NOMO-1 (cell line): ENCODE measurements around the gene ZNF189.

Source experiments
- DNase-seq, 2 experiments: peaks; one replicate each; lab custom pipeline; 2025; ENCODE audit not compliant: unreplicated experiment in 2 of 2; lab: John Stamatoyannopoulos, UW

The ZNF189 gene

DNA sequence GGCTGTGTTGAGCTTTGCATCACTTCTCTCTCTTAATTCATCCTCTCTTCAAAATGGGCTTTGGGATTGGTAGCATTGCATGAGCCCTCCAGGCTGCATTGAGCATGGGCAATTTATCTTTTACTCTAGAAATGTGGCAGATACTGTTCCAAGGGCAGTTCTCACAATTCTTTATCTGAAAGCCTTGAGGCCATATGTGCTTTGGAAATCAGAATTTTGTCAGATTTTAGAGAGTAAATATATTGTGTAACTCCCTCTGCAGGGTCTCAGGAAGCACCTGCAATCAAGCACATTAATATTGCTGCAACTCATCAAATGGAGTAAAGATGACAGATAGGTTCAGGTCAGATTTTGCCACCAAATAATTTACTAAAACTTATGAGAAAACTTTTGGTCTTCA, 19.3 kb downstream of the ZNF189 start:
- no peak for DNase-seq

DNA sequence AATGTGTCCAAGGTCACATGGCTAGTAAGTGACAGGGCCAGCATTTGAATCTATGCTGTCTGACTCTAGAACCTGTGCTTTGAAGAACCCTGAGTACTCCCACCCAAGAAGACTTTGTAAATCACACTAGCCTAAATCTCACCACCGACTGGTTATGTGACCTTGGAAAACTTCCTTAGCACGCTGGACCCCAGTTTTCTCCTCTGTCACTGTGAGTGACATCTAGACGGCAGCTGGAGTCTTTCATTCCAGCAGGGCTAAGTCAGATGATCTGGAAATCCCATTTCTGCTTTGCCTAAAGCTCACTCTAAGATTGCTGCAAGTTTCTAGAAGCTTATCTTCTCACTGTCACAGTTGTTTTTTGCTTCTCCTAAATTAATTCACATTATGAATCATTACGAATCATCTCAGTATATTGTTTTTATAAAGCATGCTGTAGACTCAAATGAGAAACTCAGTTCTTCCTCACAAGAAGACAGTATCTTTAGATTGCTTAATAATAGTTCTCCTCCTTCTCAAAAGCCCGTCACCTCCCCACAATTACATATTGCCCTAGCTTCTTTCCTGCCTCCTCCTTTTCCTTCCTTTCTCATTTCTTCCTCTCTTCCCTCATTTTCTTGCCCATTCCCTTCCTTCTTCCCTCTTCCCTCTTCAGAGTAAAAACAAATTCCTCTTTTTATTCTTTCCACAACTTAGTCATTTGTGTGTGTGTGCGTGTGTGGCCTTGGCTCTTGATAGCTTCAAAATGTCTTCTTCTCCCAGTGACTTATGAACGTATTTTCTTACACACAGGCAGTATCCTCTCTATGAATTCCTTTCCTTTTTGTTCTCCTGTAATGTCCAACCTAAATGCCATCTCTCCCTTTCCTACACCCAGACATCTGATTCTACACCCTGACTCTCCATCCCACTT, 20.1 kb downstream of the ZNF189 start:
- DNase-seq, result no peak

DNA sequence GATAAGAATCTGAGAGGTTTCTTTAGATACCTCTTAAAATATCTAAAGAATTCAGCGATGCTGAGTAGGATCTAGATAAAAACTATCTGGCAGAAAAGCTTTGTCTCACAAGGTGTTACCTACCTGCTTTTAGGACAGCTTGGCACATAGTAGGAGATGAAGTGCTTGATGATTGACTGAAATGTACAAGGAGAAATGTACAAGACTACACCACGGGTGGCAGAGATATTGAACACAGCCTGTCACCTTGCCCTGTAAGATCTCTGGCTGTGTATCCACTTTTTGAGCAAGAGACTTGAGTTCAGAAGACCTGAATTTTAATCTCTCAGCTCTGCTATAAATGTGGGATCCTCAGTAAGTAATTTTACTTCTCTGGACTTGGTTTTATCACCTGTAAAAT, 21.2 kb downstream of the ZNF189 start:
- no peak for DNase-seq

DNA sequence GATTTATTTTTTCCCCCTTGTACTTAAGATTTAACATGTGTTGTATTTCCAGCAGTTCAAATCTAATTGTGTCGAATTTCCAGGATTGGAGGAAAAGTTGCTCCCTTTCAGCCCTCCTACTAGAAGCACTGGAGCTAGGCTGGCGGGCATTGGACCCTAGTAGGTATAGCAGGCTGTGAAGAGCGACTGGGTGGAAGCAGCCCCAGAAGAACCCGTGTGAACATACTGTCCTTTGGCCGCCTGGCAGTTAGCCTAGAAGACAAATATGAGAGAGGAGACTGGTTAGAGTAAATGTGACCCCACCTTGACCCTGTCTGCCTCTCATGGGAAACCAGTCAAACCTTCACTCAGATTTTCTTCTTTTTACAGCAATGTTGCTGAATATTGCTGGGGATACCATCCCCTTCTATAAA, 23.0 kb downstream of the ZNF189 start:
- no peak for DNase-seq

GRCh38 chr9:101427358-101427757, 28.7 kb downstream of the ZNF189 start:
- DNase-seq, result no peak

DNA sequence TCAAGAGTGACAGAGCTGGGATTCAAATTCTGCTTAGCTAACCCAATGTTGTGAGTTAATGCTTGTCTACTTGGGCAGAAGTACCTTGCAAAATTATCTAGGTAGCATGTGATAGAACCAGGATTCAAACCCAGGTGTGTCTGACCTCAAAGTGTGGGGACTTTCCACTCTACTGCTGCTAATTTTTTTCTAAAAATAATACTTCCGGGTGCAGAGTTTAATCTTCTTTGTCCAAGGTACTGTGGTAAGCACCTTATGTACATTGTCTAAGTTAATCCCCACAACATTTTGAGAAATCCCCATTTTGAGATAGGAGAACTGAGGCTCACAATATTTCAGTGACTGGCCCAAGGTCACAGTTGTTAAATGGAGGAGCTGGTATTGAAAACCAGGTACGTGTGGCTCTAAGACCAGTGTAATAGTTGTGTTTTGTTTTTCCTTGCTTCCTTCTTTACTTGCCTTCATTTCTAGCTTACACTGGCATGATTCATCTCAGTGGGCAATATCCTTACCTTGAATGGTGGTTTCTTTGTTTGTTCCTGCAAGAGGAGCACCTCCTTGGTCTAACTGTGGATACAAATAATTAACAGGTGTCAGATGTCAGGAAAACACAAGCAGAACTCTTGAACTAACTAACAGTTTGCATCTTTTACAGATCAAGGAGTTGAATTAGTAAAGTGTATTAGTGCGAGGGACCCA, 29.5 kb downstream of the ZNF189 start:
- DNase-seq, result no peak

GRCh38 chr9:101428909-101429308, 30.3 kb downstream of the ZNF189 start:
- DNase-seq, result no peak

DNA sequence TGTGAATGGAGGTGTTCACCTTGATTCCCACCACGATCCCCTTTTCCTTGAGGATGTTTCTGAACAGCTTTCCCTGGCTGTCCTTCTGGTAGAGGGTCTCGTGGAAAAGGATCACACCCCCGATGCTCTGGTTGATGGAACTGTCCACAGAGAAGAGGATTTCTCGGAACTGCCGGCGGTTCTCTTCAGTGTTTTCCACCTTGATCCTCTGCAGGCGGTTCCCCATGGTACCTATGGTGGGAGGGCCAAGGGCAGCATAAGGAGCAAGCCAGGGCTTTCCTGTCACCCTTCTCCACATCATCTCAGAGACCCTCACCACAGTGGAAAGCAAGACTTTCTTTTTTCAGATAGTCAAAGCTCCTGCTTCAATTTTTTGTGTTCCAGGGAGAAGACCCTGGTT, 31.1 kb downstream of the ZNF189 start:
- DNase-seq, result no peak

GRCh38 chr9:101432171-101432570, 33.5 kb downstream of the ZNF189 start:
- no peak for DNase-seq

DNA sequence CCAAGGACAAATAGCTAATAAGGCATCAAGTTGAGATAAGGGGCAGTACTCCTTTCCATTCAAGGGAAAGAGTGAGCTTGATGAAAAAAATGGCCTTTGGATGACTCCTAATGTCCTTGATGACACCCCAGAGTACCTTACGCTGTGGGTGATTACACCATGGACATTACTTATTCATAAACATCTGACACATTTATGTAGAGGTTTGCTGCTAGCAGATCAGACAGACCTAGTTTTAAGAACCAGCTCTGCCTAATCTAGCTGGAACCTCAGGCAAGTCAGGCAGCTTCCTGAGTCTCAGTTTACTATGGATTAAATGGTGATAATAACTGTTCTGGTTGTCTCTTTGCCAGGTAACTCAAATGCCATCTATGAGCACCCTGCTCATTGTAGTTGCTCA, 34.1 kb downstream of the ZNF189 start:
- DNase-seq, result no peak

DNA sequence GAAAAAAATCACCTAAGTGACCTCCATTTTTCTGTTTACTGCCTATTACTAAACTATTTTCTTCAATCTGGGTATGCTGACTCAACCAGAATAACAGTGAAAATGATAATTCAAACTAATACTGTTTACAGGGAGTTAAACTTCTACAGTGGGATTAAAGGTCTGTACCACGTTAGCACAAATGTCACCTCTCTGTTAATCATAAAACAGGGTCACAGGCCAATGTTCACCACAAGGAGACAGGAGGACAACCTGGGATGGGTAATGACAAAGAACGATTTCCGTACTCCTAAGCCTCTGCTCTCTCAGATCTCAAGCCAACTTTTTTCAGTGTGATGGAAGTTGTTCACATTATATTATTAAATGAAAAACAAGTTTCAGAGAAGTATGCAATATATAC, 34.6 kb downstream of the ZNF189 start:
- DNase-seq, result no peak

DNA sequence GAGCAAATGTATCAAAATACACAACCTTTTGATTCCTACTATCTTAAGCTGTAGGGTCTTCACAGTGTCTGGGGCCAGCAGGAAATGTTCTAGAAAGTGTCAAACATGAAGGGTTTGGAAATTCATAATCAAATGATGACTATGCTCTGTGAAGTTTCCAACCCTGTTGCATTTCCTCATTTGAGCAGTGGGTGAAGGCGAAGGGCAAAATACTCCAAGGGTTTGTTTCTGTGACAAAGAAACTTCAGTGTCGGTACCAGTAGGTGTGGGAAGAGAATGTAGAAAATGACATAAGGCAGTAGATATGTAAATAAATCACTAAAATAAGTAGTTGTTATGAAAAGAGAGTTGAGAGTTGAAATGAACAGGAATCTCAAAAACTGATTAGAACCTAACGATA, 36.3 kb downstream of the ZNF189 start:
- DNase-seq, result no peak

GRCh38 chr9:101435601-101436079, 37.0 kb downstream of the ZNF189 start, which contains the start of gene ALDOB:
ALDOB (minus strand) TSS chr9:101435774; CDS start chr9:101430887, 4,887 bp downstream.
- DNase-seq, result no peak

DNA sequence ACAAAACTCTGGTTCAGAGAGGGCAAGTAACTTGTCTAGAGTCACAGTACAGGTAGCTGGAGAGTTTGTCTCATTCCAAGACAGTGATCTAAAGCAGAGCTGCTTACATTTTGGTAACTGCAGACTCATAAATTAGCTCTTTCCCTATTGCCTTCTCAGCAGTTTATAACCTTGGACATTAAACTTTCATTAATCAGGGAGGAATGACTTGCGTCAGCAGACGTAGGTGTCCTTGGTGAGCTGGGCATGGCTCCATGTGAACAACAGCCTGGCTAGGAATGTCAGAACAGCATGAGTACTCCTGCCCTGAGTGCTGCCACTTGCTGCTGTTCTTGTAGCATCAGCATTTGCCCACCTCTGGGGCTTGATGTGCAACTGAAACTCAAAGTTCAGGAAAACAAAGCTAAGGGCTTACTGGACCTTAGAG, 39.2 kb downstream of the ZNF189 start:
- no peak for DNase-seq

GRCh38 chr9:101438523-101438922, 39.9 kb downstream of the ZNF189 start:
- no peak for DNase-seq

DNA sequence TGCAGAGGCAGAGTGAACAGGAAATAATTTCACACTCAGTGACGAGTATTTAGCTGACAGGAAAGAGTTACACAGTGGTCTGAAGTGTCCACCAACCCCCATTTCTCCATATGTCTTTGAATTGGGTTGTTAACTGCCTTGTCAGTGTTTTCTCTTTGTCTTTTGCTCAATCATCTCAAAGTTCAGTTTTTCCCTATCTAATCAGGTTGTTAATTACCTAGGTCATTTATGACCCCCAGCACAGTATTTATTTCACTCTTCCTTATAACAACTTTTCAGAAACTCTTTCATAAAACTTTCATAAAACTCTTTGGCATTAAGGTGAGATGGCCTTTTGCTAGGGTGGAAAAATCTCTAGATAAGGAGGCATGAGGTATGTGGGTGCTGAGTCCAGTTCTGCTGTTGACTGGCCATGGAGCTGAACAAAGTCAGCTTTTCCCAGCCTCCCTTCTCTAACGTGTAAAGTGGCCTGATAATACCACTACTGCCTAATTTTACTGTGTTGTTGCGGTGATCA, 42.1 kb downstream of the ZNF189 start:
- DNase-seq, result no peak

DNA sequence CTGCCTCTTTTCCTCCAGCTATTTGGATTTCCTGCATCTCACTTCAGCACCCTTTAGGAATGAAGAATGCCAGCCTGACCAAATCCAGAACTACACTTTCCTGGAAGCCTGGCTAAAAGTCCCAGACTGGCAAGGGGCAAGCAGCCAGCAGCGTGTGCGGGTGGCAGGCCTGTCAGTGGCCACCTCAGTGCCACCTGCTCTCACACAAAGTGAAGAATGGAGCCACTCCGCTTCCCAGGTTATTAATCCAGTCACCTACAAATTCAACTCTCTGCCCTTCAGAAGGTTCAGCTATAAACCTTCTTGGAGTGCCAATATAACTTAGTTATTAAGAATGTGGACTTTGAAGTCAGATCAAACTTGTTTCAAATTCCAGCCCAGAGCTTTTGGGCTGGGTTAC, 43.7 kb downstream of the ZNF189 start:
- no peak for DNase-seq

DNA sequence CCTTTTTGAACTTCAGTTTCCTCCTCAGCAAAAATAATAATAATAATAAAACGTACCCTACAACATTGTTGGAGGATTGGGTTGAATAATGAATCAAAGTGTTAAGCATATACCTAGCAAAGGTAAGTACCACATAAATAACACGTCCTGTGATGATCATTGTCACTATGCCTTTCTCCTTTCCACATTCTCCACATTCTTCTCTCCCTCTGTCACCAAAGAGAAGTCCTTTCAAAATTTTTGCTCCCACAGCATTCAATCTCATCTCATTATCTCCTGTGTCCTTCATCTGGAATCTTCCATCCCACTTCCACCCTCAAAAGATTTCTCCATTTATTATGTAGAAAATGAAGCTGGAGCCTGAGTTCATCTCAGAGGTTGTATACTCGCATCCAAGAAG, 44.1 kb downstream of the ZNF189 start:
- no peak for DNase-seq

DNA sequence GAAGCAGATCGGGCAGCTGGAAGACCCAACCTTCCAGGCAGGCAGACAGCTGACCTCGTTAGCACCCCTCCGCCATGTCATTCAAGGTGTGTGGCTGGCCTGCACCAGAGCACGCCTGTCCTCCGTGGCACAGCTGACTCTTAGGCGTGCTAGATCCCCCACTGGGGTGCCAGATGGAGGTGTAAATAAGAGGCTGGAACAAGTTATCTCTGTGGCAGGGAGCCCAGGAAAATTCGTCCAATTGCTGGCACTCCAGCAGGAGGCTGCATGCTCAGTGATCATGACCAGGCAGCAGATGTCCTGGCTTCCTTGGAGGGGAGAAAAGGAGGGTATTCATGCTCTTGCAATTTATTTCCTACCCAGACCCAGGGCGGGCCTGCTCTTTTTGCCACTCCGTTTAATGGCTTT, 44.7 kb downstream of the ZNF189 start:
- DNase-seq, result no peak

- DNase-seq, result peak; percentile 2 to 35
These were observed 46.8 kb downstream of the ZNF189 start for GRCh38 chr9:101445353-101446029.

DNA sequence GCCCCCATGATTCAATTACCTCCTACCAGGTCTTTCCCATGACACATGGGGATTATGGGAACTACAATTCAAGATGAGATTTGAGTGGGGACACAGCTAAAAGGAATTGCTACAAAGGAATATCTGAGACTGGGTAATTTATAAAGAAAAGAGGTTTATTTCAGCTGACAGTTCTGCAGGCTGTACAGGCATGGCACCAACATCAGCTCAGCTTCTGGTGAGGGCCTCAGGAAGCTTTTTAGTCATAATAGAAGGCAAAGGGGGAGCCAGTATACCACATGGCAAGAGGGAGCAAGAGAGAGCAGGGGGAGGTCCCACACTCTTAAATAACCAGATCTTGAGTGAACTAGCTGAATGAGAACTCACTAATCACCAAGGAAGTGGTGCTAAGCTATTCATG, 48.1 kb downstream of the ZNF189 start:
- no peak for DNase-seq
